ENCODE measurements around the gene PAK4.

PAK4 gene

GRCh38 chr19:39178296-39179006 lies 52.9 kb downstream of the PAK4 start:
- Histone ChIP-seq H3K27ac (no peak overlapping the region), H3K36me3 (peaks cover 61% of the 10 kb centered on the region), H3K4me3 (ENCODE audit: low read depth, low read length) (no peak overlapping the region), H3K9me3 (ENCODE audit: severe bottlenecking) (no peaks in the 10 kb centered on the region), H3K27me3 (ENCODE audit: insufficient read depth, low read depth, severe bottlenecking) (no peaks in the 10 kb centered on the region)
- DNase-seq: no peak
- no peak for TF ChIP-seq CTCF (IDR thresholded peaks at IDR 0.05; ENCODE audit: low read depth, low read length)

GRCh38 chr19:39179754-39180153 lies 54.2 kb downstream of the PAK4 start:
- no peak for DNase-seq
- Histone ChIP-seq H3K4me3 (ENCODE audit: low read depth, low read length) (no peak overlapping the region), H3K27me3 (ENCODE audit: insufficient read depth, low read depth, severe bottlenecking) (no peaks in the 10 kb centered on the region), H3K9me3 (ENCODE audit: severe bottlenecking) (no peaks in the 10 kb centered on the region), H3K27ac (no peak overlapping the region), H3K36me3 (peaks cover 54% of the 10 kb centered on the region)
- no peak for TF ChIP-seq CTCF (IDR thresholded peaks at IDR 0.05; ENCODE audit: low read depth, low read length)

GRCh38 chr19:39180749-39181148 lies 55.2 kb downstream of the PAK4 start:
- Histone ChIP-seq H3K27ac (no peak overlapping the region), H3K9me3 (ENCODE audit: severe bottlenecking) (no peaks in the 10 kb centered on the region), H3K27me3 (ENCODE audit: insufficient read depth, low read depth, severe bottlenecking) (no peaks in the 10 kb centered on the region), H3K4me3 (ENCODE audit: low read depth, low read length) (no peak overlapping the region), H3K36me3 (peaks cover 46% of the 10 kb centered on the region)
- no peak for DNase-seq
- no peak for TF ChIP-seq CTCF (IDR thresholded peaks at IDR 0.05; ENCODE audit: low read depth, low read length)

- H3K27me3 ChIP-seq (ENCODE audit: insufficient read depth, low read depth, severe bottlenecking): no peaks in the 10 kb centered on the region
- H3K27ac ChIP-seq: no peak overlapping the region
- no peak overlapping the region for H3K4me3 ChIP-seq (ENCODE audit: low read depth, low read length)
- DNase-seq: no peak
- no peaks in the 10 kb centered on the region for H3K9me3 ChIP-seq (ENCODE audit: severe bottlenecking)
- peaks cover 37% of the 10 kb centered on the region for H3K36me3 ChIP-seq
- TF ChIP-seq CTCF (IDR thresholded peaks at IDR 0.05; ENCODE audit: low read depth, low read length): no peak
Measured at GRCh38 chr19:39181500-39182173, 56.1 kb downstream of the PAK4 start.

- H3K9me3 ChIP-seq (ENCODE audit: severe bottlenecking): no peaks in the 10 kb centered on the region
- H3K27me3 ChIP-seq (ENCODE audit: insufficient read depth, low read depth, severe bottlenecking): no peaks in the 10 kb centered on the region
- DNase-seq: no peak
- no peak overlapping the region for H3K27ac ChIP-seq
- peaks cover 32% of the 10 kb centered on the region for H3K36me3 ChIP-seq
- no peak for TF ChIP-seq CTCF (IDR thresholded peaks at IDR 0.05; ENCODE audit: low read depth, low read length)
- no peak overlapping the region for H3K4me3 ChIP-seq (ENCODE audit: low read depth, low read length)
Measured at GRCh38 chr19:39182174-39182505, 56.6 kb downstream of the PAK4 start.
